HG03159 (cell line): ENCODE measurements around the gene UBE3C.

Experiments
- ATAC-seq: cut with Tn5 transposase; IDR thresholded peaks from one replicate; pipeline ENCODE4 v1.9.1; 2021; ENCODE audit warnings: mild to moderate bottlenecking, moderate library complexity; ENCODE audit not compliant: unreplicated experiment

UBE3C gene

GRCh38 chr7:157168571-157168970, 29.8 kb downstream of the UBE3C start:
- ATAC-seq, result no peak

GRCh38 chr7:157176771-157177170, 38.0 kb downstream of the UBE3C start:
- ATAC-seq, result no peak

GRCh38 chr7:157177333-157177982, 38.7 kb downstream of the UBE3C start:
- ATAC-seq, result no peak

GRCh38 chr7:157177983-157178381, 39.3 kb downstream of the UBE3C start:
- no peak for ATAC-seq

GRCh38 chr7:157183832-157184231, 45.1 kb downstream of the UBE3C start:
- no peak for ATAC-seq

GRCh38 chr7:157188091-157188665, 49.5 kb downstream of the UBE3C start:
- ATAC-seq, result no peak

- ATAC-seq, result no peak
These were observed 50.7 kb downstream of the UBE3C start for GRCh38 chr7:157189405-157189804.

GRCh38 chr7:157192861-157193260, 54.1 kb downstream of the UBE3C start:
- ATAC-seq, result no peak

- no peak for ATAC-seq
These were observed 54.5 kb downstream of the UBE3C start for GRCh38 chr7:157193274-157193673.

GRCh38 chr7:157194948-157195347, 56.2 kb downstream of the UBE3C start:
- ATAC-seq, result no peak

GRCh38 chr7:157195868-157196267, 57.1 kb downstream of the UBE3C start:
- no peak for ATAC-seq

GRCh38 chr7:157204134-157204533, 65.4 kb downstream of the UBE3C start:
- ATAC-seq, result no peak

- ATAC-seq, result no peak
These were observed 66.7 kb downstream of the UBE3C start for GRCh38 chr7:157205438-157205837.

GRCh38 chr7:157208571-157209413, 70.1 kb downstream of the UBE3C start:
- no peak for ATAC-seq

GRCh38 chr7:157210682-157211081, 72.0 kb downstream of the UBE3C start:
- no peak for ATAC-seq

- ATAC-seq, result no peak
These were observed 73.0 kb downstream of the UBE3C start for GRCh38 chr7:157211690-157212089.

GRCh38 chr7:157219154-157219553, 80.4 kb downstream of the UBE3C start:
- ATAC-seq, result peak; percentile 94

- no peak for ATAC-seq
These were observed 82.3 kb downstream of the UBE3C start for GRCh38 chr7:157220916-157221569.

- ATAC-seq, result no peak
These were observed 84.0 kb downstream of the UBE3C start for GRCh38 chr7:157222687-157223086.

GRCh38 chr7:157224627-157225026, 85.9 kb downstream of the UBE3C start:
- no peak for ATAC-seq

GRCh38 chr7:157228864-157229422, 90.2 kb downstream of the UBE3C start:
- ATAC-seq, result no peak
